ENCODE data around the gene ZNF808. TPM values are rescaled to one million over a fixed set of nuclear protein-coding genes. Genes with fewer than 3 reads are reported as not detected.

Gene ZNF808
- total RNA-seq, 4 donors from 2014 or later = 3.4 to 12.9 (median 7.9) TPM

DNA sequence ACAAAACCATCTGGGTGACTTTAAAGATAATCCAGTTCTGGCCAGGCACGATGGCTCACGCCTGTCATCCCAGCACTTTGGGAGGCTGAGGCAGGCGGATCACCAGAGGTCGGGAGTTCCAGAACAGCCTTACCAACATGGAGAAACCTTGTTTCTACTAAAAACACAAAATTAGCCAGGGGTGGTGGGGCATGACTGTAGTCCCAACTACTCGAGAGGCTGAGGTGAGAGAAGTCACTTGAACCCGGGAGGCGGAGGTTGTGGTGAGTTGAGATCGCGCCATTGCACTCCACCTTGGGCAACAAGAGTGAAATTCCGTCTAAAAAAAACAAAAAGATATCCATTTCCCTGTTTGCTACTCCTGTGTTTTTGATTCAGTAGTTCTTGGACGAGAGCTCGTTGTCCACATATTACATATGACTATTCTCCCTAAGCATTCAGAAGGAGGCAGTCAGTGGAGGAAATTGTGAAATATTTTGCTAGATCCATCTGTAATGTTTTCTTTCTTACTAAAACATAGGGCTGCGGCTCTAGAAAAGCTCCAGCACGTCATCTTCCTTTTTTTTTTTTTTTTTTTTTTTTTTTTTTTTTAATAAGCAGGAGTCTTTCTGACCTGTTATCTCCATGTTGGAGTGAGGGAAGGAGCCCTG is 76.2 kb downstream of the ZNF808 start:
- in situ Hi-C loops (cut with MboI; ENCODE audit: low sequenced_read_pairs in 4 of 4) (no loop called here), intact Hi-C loops (cut with DNase I; ENCODE audit: low total_unique reads) (no loop called here)
- H3K4me1 ChIP-seq = peaks cover 10 to 17% of the 10 kb centered on the region in 2 donors
- peaks cover 0 to 6% (median 0%) of the 10 kb centered on the region in 3 donors for H3K27me3 ChIP-seq
- TF ChIP-seq POLR2A (IDR thresholded peaks at IDR 0.05) = no peak
- TF ChIP-seq, protein P1, sequence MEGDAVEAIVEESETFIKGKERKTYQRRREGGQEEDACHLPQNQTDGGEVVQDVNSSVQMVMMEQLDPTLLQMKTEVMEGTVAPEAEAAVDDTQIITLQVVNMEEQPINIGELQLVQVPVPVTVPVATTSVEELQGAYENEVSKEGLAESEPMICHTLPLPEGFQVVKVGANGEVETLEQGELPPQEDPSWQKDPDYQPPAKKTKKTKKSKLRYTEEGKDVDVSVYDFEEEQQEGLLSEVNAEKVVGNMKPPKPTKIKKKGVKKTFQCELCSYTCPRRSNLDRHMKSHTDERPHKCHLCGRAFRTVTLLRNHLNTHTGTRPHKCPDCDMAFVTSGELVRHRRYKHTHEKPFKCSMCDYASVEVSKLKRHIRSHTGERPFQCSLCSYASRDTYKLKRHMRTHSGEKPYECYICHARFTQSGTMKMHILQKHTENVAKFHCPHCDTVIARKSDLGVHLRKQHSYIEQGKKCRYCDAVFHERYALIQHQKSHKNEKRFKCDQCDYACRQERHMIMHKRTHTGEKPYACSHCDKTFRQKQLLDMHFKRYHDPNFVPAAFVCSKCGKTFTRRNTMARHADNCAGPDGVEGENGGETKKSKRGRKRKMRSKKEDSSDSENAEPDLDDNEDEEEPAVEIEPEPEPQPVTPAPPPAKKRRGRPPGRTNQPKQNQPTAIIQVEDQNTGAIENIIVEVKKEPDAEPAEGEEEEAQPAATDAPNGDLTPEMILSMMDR (IDR thresholded peaks at IDR 0.05 in 4 of 5, conservative IDR thresholded peaks at IDR 0.05 in 1 of 5) = no peak
- H3K27ac ChIP-seq = no peak overlapping the region
- H3K36me3 ChIP-seq = no peaks in the 10 kb centered on the region
- DNase-seq (no peak), ATAC-seq (no peak)
- no peaks in the 10 kb centered on the region for H3K9me3 ChIP-seq
- H3K4me3 ChIP-seq = no peak overlapping the region

Other genes with a start within 250 kb of the ZNF808 start
- 1 to 10 TPM; 3.8 to 7.4 (median 6.0) TPM for gene ZNF480, start 230.5 kb upstream of the ZNF808 start, total RNA-seq
- under 1 TPM in 2 of 4 donors, not detected in 2; 0.61 to 0.71 TPM for gene ZNF610, start 191.4 kb upstream of the ZNF808 start, total RNA-seq
- 10 to 100 TPM in 1 of 4 donors, 1 to 10 TPM in 3; 6.1 to 12.7 (median 7.9) TPM for gene ZNF880, start 157.7 kb upstream of the ZNF808 start, total RNA-seq
- gene ZNF528, start 129.8 kb upstream of the ZNF808 start, total RNA-seq = 10 to 100 TPM in 1 of 4 donors, 1 to 10 TPM in 3; 2.9 to 11.2 (median 5.5) TPM
- gene ZNF534, start 98.5 kb upstream of the ZNF808 start, total RNA-seq = under 1 TPM in 2 of 4 donors, not detected in 2; 0.12 to 0.18 TPM
- gene ZNF578, start 74.1 kb upstream of the ZNF808 start, total RNA-seq = under 1 TPM in 3 of 4 donors, not detected in 1; 0.20 to 0.63 (median 0.33) TPM
- gene ZNF701, start 42.6 kb downstream of the ZNF808 start, total RNA-seq = 1 to 10 TPM; 4.0 to 6.2 (median 4.8) TPM
- gene ZNF83, start 110.7 kb downstream of the ZNF808 start, total RNA-seq = 1 to 10 TPM; 2.8 to 8.0 (median 4.0) TPM
- 1 to 10 TPM; 1.7 to 4.0 (median 2.5) TPM for gene ZNF611, start 207.4 kb downstream of the ZNF808 start, total RNA-seq